ENCODE results near the gene NFATC1.
"Not testable (repeated sequence)": the region's sequence is repeated elsewhere in the genome, so short reads cannot be mapped to it uniquely, and the experiment has no call there.

The NFATC1 gene

DNA sequence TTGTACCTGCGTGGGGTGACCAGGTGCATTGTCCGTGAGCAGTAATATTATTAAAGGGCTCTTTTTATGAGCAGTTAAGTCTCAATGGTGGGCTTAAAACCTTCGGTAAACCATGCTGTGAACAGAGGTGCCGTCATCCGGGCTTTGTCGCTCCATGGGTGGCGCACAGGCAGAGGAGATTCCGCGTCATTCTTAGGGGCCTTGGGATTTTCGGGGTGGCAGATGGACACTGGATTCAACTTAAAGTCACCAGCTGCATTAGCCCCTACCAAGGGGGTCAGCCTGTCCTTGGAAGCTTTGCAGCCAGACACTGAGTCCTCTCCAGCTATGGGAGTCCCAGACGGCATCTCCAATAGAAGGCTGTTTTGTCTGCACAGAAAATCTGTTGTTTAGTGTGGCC lies 107.7 kb downstream of the NFATC1 start:
- no peak overlapping the region for H2AFZ ChIP-seq (ENCODE audit: low read length)
- peaks cover 16% of the 10 kb centered on the region; the same call in 1 of the 2 replicates for H3F3A ChIP-seq (ENCODE audit: insufficient read depth, low read length)
- H3K27ac ChIP-seq (ENCODE audit: low read depth, low read length, poor library complexity, severe bottlenecking) = peak overlapping the region; percentile 64
- H3K4me3 ChIP-seq (ENCODE audit: low read depth, low read length, poor library complexity, severe bottlenecking) = no peak overlapping the region
- no peaks in the 10 kb centered on the region for H3K27me3 ChIP-seq (ENCODE audit: insufficient read depth, low read length)
- H3K9me3 ChIP-seq (ENCODE audit: low read length) = peaks cover 15% of the 10 kb centered on the region
- H3K79me2 ChIP-seq (ENCODE audit: insufficient read depth, low read length) = no peaks in the 10 kb centered on the region
- no peaks in the 10 kb centered on the region for H4K20me1 ChIP-seq (ENCODE audit: insufficient read depth, low read length)
- no peak for TF ChIP-seq EZH2 (IDR thresholded peaks at IDR 0.05; ENCODE audit: borderline replicate concordance, low read length)
- TF ChIP-seq, protein P1, sequence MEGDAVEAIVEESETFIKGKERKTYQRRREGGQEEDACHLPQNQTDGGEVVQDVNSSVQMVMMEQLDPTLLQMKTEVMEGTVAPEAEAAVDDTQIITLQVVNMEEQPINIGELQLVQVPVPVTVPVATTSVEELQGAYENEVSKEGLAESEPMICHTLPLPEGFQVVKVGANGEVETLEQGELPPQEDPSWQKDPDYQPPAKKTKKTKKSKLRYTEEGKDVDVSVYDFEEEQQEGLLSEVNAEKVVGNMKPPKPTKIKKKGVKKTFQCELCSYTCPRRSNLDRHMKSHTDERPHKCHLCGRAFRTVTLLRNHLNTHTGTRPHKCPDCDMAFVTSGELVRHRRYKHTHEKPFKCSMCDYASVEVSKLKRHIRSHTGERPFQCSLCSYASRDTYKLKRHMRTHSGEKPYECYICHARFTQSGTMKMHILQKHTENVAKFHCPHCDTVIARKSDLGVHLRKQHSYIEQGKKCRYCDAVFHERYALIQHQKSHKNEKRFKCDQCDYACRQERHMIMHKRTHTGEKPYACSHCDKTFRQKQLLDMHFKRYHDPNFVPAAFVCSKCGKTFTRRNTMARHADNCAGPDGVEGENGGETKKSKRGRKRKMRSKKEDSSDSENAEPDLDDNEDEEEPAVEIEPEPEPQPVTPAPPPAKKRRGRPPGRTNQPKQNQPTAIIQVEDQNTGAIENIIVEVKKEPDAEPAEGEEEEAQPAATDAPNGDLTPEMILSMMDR (IDR thresholded peaks at IDR 0.05; ENCODE audit: low read length) = no peak
- H3K4me1 ChIP-seq (ENCODE audit: insufficient read depth, low read length, severe bottlenecking) = peaks cover 35% of the 10 kb centered on the region
- H3K36me3 ChIP-seq (ENCODE audit: insufficient read depth, low read length) = peaks cover 42% of the 10 kb centered on the region
- no peaks in the 10 kb centered on the region for H3K9me2 ChIP-seq (ENCODE audit: low read depth, low read length)
- no peak overlapping the region for H3K9ac ChIP-seq (ENCODE audit: low read length)
- H3K4me2 ChIP-seq (ENCODE audit: low read length) = no peak overlapping the region

DNA sequence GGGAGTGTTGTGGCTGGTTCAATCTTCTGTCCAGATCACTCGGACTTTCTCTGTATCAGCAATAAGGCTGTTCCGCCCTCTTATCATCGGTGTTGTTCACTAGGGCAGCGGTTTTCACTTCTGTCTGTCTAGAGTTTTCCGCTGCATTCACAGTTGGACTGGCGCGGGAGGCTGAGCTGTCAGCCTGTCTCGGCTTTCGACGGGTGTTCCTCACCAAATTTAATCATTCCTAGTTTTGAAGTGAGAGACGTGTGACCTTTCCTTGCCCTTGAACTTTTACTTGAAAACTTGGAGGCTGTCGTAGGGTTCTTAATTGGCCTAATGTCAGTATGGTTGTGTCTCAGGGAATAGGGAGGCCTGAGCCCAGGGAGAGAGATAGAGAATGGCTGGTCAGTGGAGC lies 108.3 kb downstream of the NFATC1 start:
- no peak overlapping the region for H3K9ac ChIP-seq (ENCODE audit: low read length)
- no peaks in the 10 kb centered on the region for H4K20me1 ChIP-seq (ENCODE audit: insufficient read depth, low read length)
- no peaks in the 10 kb centered on the region for H3K9me2 ChIP-seq (ENCODE audit: low read depth, low read length)
- H2AFZ ChIP-seq (ENCODE audit: low read length) = no peak overlapping the region
- H3K27ac ChIP-seq (ENCODE audit: low read depth, low read length, poor library complexity, severe bottlenecking) = peak overlapping the region; percentile 64
- H3K4me3 ChIP-seq (ENCODE audit: low read depth, low read length, poor library complexity, severe bottlenecking) = no peak overlapping the region
- TF ChIP-seq, protein P1 (IDR thresholded peaks at IDR 0.05; ENCODE audit: low read length) = no peak
- TF ChIP-seq EZH2 (IDR thresholded peaks at IDR 0.05; ENCODE audit: borderline replicate concordance, low read length) = no peak
- peaks cover 37% of the 10 kb centered on the region for H3K36me3 ChIP-seq (ENCODE audit: insufficient read depth, low read length)
- no peaks in the 10 kb centered on the region for H3K79me2 ChIP-seq (ENCODE audit: insufficient read depth, low read length)
- peaks cover 41% of the 10 kb centered on the region for H3K4me1 ChIP-seq (ENCODE audit: insufficient read depth, low read length, severe bottlenecking)
- peaks cover 16% of the 10 kb centered on the region; the same call in 1 of the 2 replicates for H3F3A ChIP-seq (ENCODE audit: insufficient read depth, low read length)
- no peaks in the 10 kb centered on the region for H3K27me3 ChIP-seq (ENCODE audit: insufficient read depth, low read length)
- H3K4me2 ChIP-seq (ENCODE audit: low read length) = no peak overlapping the region
- H3K9me3 ChIP-seq (ENCODE audit: low read length) = peaks cover 8% of the 10 kb centered on the region

DNA sequence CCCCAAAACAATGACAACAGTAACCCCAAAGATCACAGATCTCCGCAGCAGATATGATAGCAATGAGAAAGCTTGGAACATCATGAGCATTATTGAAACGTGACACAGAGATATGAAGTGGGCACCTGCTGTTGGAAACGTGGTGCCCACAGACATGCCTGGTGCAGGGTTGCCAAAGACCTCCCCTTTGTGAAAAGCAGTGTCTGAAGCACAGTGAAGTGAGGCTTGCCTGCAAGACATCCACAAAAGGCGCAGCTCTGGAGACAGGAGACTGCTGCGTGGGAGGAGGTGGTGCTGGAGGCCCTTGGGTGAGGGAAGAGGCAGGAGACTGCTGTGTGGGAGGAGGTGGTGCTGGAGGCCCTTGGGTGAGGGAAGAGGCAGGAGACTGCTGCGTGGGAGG lies 108.8 kb downstream of the NFATC1 start:
- H3K9me2 ChIP-seq (ENCODE audit: low read depth, low read length); H4K20me1 ChIP-seq (ENCODE audit: insufficient read depth, low read length); H2AFZ ChIP-seq (ENCODE audit: low read length); H3K27me3 ChIP-seq (ENCODE audit: insufficient read depth, low read length); H3K9ac ChIP-seq (ENCODE audit: low read length); H3K4me3 ChIP-seq (ENCODE audit: low read depth, low read length, poor library complexity, severe bottlenecking); H3K79me2 ChIP-seq (ENCODE audit: insufficient read depth, low read length); H3K4me2 ChIP-seq (ENCODE audit: low read length); H3K9me3 ChIP-seq (ENCODE audit: low read length): not testable (repeated sequence)
- Histone ChIP-seq H3K36me3 (ENCODE audit: insufficient read depth, low read length) (peaks cover 37% of the 10 kb centered on the region), H3K4me1 (ENCODE audit: insufficient read depth, low read length, severe bottlenecking) (peaks cover 46% of the 10 kb centered on the region), H3F3A (ENCODE audit: insufficient read depth, low read length) (peaks cover 16% of the 10 kb centered on the region; the same call in 1 of the 2 replicates), H3K27ac (ENCODE audit: low read depth, low read length, poor library complexity, severe bottlenecking) (peak overlapping the region; percentile 64)

DNA sequence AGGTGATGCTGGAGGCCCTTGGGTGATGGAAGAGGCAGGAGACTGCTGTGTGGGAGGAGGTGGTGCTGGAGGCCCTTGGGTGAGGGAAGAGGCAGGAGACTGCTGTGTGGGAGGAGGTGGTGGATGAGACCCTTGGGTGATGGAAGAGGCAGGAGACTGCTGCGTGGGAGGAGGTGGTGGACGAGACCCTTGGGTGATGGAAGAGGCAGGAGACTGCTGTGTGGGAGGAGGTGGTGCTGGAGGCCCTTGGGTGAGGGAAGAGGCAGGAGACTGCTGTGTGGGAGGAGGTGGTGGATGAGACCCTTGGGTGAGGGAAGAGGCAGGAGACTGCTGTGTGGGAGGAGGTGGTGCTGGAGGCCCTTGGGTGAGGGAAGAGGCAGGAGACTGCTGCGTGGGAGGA lies 109.7 kb downstream of the NFATC1 start:
- not testable (repeated sequence) for H4K20me1 ChIP-seq (ENCODE audit: insufficient read depth, low read length); H3K9me3 ChIP-seq (ENCODE audit: low read length); H3K4me3 ChIP-seq (ENCODE audit: low read depth, low read length, poor library complexity, severe bottlenecking); H3K79me2 ChIP-seq (ENCODE audit: insufficient read depth, low read length); H2AFZ ChIP-seq (ENCODE audit: low read length); H3K27me3 ChIP-seq (ENCODE audit: insufficient read depth, low read length); H3K9me2 ChIP-seq (ENCODE audit: low read depth, low read length)
- H3F3A ChIP-seq (ENCODE audit: insufficient read depth, low read length) = peaks cover 16% of the 10 kb centered on the region; the same call in 1 of the 2 replicates
- H3K9ac ChIP-seq (ENCODE audit: low read length) = peak overlapping the region; percentile 86
- peaks cover 37% of the 10 kb centered on the region for H3K36me3 ChIP-seq (ENCODE audit: insufficient read depth, low read length)
- peak overlapping the region; percentile 100 for H3K27ac ChIP-seq (ENCODE audit: low read depth, low read length, poor library complexity, severe bottlenecking)
- H3K4me2 ChIP-seq (ENCODE audit: low read length) = peak overlapping the region; percentile 57; the same call in 1 of the 2 replicates
- peaks cover 49% of the 10 kb centered on the region for H3K4me1 ChIP-seq (ENCODE audit: insufficient read depth, low read length, severe bottlenecking)
